Suprapubic skin (tissue), 4 donors: Measurements from ENCODE around the gene PRR13. TPM values are rescaled to one million over a fixed set of nuclear protein-coding genes. Genes with fewer than 3 reads are reported as not detected.

Experiments
- DNase-seq, 2 donors: peaks; one replicate each; pipeline ENCODE4 v3.0.0-alpha.2; 2019; ENCODE audit warnings: low spot score in 2 of 2
- H3K27ac ChIP-seq: fragments of 200-600 bp; sonication (generic); one replicate; pipeline ENCODE4 v1.5.1; 2019
- H3K27me3 ChIP-seq: fragments of 200-600 bp; sonication (generic); one replicate; pipeline ENCODE4 v1.5.1; 2019
- H3K36me3 ChIP-seq: fragments of 200-600 bp; sonication (generic); one replicate; pipeline ENCODE4 v1.5.1; 2019
- H3K4me1 ChIP-seq: fragments of 200-600 bp; sonication (generic); one replicate; pipeline ENCODE4 v1.5.1; 2019
- H3K4me3 ChIP-seq: fragments of 200-600 bp; sonication (generic); one replicate; pipeline ENCODE4 v1.5.1; 2019; ENCODE audit warnings: mild to moderate bottlenecking
- H3K9me3 ChIP-seq: fragments of 200-600 bp; sonication (generic); one replicate; pipeline ENCODE4 v1.5.1; 2019
- CTCF ChIP-seq, 2 donors: fragments of 200-600 bp in 1 of 2; fragments of 450-650 bp in 1 of 2; sonication (generic) in 1 of 2; IDR thresholded peaks; one replicate each; pipeline ENCODE4 v1.5.1; 2016 to 2019; ENCODE audit warnings: antibody characterized with exemption in 2 of 2, mild to moderate bottlenecking in 1 of 2, moderate library complexity in 1 of 2
- EP300 ChIP-seq: sonication (generic); formaldehyde crosslinking; IDR thresholded peaks from one replicate; pipeline ENCODE4 v1.6.1; 2017; ENCODE audit warnings: antibody characterized with exemption
- POLR2A ChIP-seq, 2 donors: fragments of 450-650 bp; IDR thresholded peaks; one replicate each; pipeline ENCODE4 v1.6.1; 2017; ENCODE audit warnings: antibody characterized with exemption in 2 of 2, mild to moderate bottlenecking in 2 of 2, moderate library complexity in 2 of 2
- POLR2AphosphoS5 ChIP-seq, 3 donors: sonication (generic); formaldehyde crosslinking; IDR thresholded peaks; one replicate each; pipeline ENCODE4 v1.6.1; 2017; ENCODE audit warnings: antibody characterized with exemption in 3 of 3
- WGBS: methylation state at CpG from one replicate; pipeline ENCODE4 v1.1.5; 2018; 5-methylcytosine and 5-hydroxymethylcytosine counted together
- total RNA-seq, 4 donors: library from RNA; depleted of rRNA; stranded (reverse); fragments of >200 nt; gene quantifications; one replicate each; pipeline ENCODE4 v1.1.0, GENCODE V29; 2016

PRR13 gene
- total RNA-seq, 4 donors from 2014 or later = 40.7 to 77.9 (median 57.4) TPM

- H3K36me3 ChIP-seq = peaks cover 73% of the 10 kb centered on the region
- no peaks in the 10 kb centered on the region for H3K9me3 ChIP-seq
- H3K27me3 ChIP-seq = no peaks in the 10 kb centered on the region
- H3K27ac ChIP-seq = no peak overlapping the region
- TF ChIP-seq CTCF (IDR thresholded peaks at IDR 0.05) (no peak), EP300 (no peak), POLR2A (IDR thresholded peaks at IDR 0.05) (no peak), POLR2AphosphoS5 (IDR thresholded peaks at IDR 0.05) (no peak)
- WGBS = 79% methylated on average over 6 of the region's 6 CpGs
- no peak overlapping the region for H3K4me3 ChIP-seq
- H3K4me1 ChIP-seq = peaks cover 21% of the 10 kb centered on the region
- no peak for DNase-seq
Measured at GRCh38 chr12:53456654-53457366, 15.3 kb downstream of the PRR13 start.

GRCh38 chr12:53459097-53459496, 17.6 kb downstream of the PRR13 start:
- Histone ChIP-seq H3K4me1 (peaks cover 9% of the 10 kb centered on the region), H3K4me3 (no peak overlapping the region), H3K36me3 (peaks cover 96% of the 10 kb centered on the region), H3K9me3 (no peaks in the 10 kb centered on the region), H3K27me3 (no peaks in the 10 kb centered on the region), H3K27ac (no peak overlapping the region)
- no peak for DNase-seq
- TF ChIP-seq POLR2A (IDR thresholded peaks at IDR 0.05) (no peak), POLR2AphosphoS5 (IDR thresholded peaks at IDR 0.05) (no peak)
- 81% methylated on average over 4 of the region's 4 CpGs for WGBS

- Histone ChIP-seq H3K27ac (no peak overlapping the region), H3K9me3 (no peaks in the 10 kb centered on the region), H3K4me1 (peaks cover 8% of the 10 kb centered on the region), H3K27me3 (no peaks in the 10 kb centered on the region), H3K4me3 (no peak overlapping the region), H3K36me3 (peaks cover 100% of the 10 kb centered on the region)
- WGBS = 78% methylated on average over 3 of the region's 3 CpGs
- TF ChIP-seq POLR2AphosphoS5 (IDR thresholded peaks at IDR 0.05) (no peak), EP300 (no peak), POLR2A (IDR thresholded peaks at IDR 0.05) (no peak), CTCF (IDR thresholded peaks at IDR 0.05) (no peak)
- DNase-seq = no peak
Measured at GRCh38 chr12:53461059-53461458, 19.5 kb downstream of the PRR13 start.

GRCh38 chr12:53461591-53461990, 20.1 kb downstream of the PRR13 start:
- no peak for DNase-seq
- no peaks in the 10 kb centered on the region for H3K27me3 ChIP-seq
- peaks cover 100% of the 10 kb centered on the region for H3K36me3 ChIP-seq
- no peaks in the 10 kb centered on the region for H3K9me3 ChIP-seq
- peaks cover 13% of the 10 kb centered on the region for H3K4me1 ChIP-seq
- no peak overlapping the region for H3K27ac ChIP-seq
- TF ChIP-seq POLR2A (IDR thresholded peaks at IDR 0.05) (no peak), CTCF (IDR thresholded peaks at IDR 0.05) (no peak), EP300 (no peak), POLR2AphosphoS5 (IDR thresholded peaks at IDR 0.05) (no peak)
- no peak overlapping the region for H3K4me3 ChIP-seq
- 88% methylated on average over 8 of the region's 8 CpGs for WGBS

- TF ChIP-seq EP300 (no peak), POLR2AphosphoS5 (IDR thresholded peaks at IDR 0.05) (no peak), POLR2A (IDR thresholded peaks at IDR 0.05) (no peak), CTCF (IDR thresholded peaks at IDR 0.05) (no peak)
- 80% methylated on average over 3 of the region's 3 CpGs for WGBS
- Histone ChIP-seq H3K27me3 (no peaks in the 10 kb centered on the region), H3K9me3 (no peaks in the 10 kb centered on the region), H3K36me3 (peaks cover 100% of the 10 kb centered on the region), H3K27ac (no peak overlapping the region), H3K4me1 (peaks cover 14% of the 10 kb centered on the region), H3K4me3 (no peak overlapping the region)
- no peak for DNase-seq
Measured at GRCh38 chr12:53462935-53463334, 21.4 kb downstream of the PRR13 start.
